HG03280 (cell line): ENCODE results near the gene ATP1A4.

Source experiments
- ATAC-seq: cut with Tn5 transposase; IDR thresholded peaks from one replicate; pipeline ENCODE4 v1.9.1; 2021; ENCODE audit warnings: mild to moderate bottlenecking, moderate library complexity; ENCODE audit not compliant: unreplicated experiment

ATP1A4 gene

DNA sequence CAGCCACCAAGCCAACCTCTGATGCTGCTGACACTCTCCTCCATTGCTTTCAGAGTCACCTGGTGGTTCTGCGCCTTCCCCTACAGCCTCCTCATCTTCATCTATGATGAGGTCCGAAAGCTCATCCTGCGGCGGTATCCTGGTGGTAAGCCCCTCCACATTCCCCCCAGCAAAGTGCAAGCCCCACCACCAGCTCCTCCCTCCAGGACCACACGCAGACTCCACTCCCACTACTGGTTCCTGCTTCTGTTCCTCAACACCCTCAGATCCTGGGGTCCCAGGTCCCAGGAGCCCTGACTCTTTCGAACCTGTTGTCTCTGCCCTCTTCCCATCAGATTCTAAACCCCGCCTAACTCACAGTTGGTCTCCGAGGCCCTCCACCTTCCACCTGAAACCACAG lies 11.6 kb upstream of the ATP1A4 start:
- ATAC-seq: no peak

DNA sequence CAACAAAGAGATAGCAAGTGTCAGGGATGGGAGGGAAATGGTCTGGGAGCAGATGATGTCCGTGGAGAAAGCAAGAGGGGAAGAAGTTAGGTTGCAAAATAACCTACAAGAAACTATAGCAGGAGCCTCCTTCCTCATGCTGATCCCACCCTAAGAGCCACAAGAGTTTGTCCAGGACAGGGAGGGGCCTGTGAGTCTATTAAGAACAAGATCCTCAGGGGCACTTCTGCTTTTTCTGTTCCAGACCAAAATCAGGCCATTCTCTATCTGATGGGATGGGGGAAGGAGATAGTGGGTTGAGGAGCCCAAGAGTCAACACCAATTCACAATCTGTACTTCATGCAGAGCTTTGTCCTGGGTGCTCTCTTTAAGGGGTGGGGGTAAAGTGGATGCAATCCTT lies 7.7 kb upstream of the ATP1A4 start:
- no peak for ATAC-seq

DNA sequence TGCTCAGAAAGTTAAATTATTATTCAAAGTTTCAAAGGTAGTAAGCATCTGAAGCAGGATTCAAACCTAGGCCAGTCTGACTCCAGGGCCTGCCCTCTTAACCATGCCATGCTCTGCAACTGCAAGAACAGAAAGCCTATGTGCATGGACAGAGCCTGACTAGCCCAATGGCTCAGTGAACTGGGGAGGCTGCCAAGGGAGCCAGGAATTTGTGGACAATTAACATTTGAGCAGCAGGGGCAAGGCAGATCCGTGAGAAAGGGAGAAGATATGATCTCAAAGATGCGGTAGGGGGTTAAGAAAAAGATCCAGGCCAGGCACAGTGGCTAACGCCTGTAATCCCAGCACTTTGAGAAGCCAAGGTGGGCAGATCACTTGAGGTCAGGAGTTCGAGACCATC lies 6.5 kb upstream of the ATP1A4 start:
- ATAC-seq: no peak

DNA sequence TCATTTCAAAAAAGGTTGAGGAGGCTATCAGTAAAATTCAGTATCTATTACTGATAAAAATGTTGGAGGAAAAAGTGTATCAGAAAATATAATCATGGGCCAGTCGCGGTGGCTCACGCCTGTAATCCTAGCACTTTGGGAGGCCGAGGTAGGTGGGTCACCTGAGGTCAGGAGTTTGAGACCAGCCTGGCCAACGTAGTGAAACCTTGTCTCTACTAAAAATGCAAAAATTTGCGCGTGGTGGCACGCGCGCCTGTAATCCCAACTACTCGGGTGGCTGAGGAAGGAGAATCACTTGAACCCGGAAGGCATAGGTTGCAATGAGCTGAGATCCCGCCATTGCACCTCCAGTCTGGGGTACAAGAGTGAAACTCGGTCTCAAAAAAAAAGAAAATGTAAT lies 5.3 kb upstream of the ATP1A4 start:
- ATAC-seq: no peak

DNA sequence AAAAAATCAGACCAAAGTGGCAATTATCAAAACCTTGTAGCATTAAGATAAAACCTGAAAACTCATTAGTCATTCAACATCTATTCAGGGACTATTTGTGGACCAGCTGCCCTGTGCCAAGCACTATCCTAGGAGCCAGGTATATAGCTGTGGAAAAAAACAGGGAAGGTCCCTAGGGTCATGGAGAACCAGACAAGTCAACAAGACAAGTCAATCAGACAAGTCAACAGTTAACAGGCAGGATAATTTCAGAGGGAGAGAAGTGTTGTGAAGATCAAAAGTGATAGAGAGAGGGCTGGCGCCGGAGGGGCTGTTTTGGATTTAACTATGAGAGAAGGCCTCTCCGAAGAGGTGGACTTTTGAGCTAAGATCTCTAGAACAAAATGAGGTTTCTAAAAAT lies 3.3 kb upstream of the ATP1A4 start:
- no peak for ATAC-seq

DNA sequence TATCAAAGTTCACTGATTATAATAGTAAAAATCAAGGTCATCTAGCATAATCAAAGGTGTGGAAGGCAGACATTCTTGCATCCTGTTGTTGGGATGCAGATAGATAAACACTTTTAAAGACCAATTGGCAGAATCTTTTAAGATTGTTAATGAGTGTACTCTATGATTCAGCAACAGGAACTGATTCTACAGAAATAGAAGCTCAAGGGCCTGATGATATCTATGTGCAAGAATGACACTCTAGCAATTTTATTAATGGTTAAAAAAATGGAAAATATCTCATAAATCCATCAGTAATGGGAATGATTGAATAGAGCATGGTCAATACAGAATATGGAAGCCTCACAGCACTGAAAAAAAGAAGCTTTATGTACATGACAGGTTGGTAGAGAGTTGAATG lies 2.2 kb upstream of the ATP1A4 start:
- ATAC-seq: no peak

DNA sequence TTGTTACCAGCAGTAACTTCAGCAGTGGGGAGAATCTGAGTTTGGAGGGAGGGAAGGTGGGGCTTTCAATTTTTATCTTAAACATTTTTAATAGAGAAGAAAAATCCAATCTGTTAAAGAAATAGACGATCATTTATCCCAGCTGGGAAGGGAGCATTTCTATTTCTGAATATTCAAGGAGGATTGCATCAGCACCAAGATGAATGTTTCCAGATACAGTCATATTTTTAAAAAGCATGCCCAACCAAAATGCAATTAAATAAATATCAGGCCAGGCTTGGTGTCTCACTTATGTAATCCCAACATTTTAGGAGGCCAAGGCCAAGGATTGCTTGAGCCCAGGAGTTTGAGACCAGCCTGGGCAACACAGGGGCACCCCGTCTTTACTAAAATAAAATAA lies 1.7 kb upstream of the ATP1A4 start:
- ATAC-seq: no peak

DNA sequence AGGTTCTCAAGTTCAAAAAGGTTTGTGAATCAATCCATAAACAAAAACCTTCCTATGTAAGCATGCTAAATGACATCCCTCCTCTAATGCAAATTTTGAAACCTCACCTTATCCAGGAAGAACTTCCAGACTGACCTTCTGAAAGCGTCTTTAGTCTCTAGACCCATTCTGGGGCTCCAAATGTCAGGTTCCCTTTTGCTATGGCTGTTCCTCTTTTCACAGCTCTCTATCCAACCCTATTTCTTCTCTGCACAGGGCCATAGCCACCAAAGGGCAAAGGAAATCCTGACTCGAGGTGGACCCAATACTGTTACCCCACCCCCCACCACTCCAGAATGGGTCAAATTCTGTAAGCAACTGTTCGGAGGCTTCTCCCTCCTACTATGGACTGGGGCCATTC lies 3.4 kb downstream of the ATP1A4 start:
- no peak for ATAC-seq

DNA sequence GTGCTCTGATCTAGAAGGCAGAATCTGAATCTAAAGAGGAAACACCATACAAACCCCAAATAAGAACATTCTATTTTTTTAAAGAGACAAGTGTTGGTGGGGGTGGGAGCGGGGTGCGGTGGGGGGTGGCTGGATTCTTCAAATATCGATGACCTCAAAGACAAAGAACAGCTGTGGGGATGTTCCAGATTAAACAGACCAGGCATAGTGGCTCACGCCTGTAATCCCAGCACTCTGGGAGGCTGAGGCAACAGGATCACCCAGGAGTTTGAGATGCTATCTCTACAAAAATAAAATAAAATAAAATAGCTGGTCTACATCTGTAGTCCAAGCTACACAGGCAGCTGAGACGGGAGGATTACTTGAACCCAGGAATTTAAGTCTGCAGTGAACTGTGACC lies 5.0 kb downstream of the ATP1A4 start:
- ATAC-seq: no peak

DNA sequence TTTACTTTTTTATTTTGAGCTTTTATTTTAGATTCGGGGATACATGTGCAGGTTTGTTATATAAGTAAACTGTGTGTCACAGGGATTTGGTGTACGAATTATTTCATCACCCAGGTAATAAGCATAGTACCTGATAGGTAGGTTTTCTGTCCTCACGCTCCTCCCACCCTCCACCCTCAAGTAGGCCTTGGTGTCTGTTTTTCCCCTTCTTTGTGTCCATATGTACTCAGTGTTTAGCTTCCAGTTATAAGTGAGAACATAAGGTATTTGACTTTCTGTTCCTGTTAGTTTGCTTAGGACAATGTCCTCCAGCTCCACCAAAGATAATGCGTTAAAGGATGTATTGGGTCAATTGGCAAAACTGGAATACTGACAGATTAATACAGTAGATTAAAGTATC lies 5.8 kb downstream of the ATP1A4 start:
- ATAC-seq: no peak

GRCh38 chr1:160158031-160158430 lies 6.6 kb downstream of the ATP1A4 start:
- no peak for ATAC-seq

DNA sequence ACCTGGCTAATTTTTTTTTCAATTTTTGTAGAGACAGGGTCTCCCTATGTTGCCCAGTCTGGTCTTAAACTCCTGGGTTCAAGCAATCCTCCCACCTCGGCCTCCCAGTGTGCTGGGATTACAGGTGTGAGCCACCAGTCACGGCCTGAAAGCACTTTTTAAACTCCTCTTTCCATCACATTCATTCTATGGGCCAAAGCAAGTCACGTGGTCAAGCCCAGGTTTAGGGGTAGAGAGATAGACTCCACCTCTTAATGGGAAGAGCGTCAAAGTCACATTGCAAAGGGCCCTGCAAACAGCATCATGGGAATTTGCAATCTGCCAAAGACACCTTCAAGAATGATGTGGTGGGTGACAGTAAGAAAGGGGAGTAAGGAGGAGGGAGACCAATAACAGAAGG lies 7.1 kb downstream of the ATP1A4 start:
- ATAC-seq: no peak

DNA sequence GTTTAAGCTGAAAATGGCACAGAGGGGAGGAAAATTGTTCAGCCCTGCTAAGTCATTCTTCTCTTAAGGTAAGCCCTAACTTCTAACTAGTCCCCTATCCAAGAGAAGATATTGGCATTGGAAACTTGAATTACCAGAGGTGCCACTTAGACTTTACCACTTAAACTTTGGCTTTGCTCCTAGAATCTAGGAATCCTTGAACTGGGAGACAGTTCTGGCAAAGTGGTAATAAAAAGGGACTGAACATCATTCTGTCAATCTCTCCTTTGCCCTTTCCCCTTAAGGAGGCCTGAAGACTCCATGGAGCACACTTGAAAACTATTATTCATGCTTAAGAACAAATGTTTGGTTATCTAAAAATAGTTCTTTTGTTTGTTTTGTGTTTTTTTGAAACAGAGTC lies 8.4 kb downstream of the ATP1A4 start:
- ATAC-seq: no peak

DNA sequence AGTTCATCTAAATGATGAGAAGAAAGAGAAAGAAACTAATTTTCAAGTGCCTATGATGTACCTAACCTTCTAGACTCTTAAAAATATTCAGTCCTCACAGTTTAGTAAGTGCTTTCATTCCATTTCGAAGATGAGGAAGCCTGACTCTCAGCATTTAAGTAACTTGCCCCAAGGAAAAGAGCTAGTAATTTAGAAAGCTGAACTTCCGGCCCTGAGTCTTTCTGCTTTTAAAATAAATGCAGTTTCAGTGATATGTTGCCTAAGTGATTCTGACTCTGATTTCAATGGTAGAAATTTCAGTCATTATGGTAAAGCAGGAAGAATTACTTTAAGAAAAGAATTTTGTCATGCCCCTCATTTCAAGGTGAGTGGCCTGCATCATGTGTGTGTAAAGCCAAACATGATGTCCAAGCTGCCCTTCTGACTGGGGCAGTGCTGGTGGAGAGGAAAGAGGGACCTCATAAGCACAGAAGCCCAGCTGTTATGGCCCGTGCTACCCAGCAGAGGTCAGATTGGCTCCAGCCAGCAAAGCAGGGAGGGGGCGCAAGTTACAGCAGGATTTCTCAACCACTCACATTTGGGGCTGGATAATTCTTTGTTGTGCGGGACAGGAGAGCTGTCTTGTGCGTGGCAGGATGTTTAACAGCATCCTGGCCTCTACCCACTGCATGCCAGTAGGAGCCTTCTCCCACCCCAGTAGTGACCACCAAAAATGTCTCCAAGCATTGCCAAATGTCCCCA lies 10.7 kb downstream of the ATP1A4 start:
- ATAC-seq: peak; percentile 56

DNA sequence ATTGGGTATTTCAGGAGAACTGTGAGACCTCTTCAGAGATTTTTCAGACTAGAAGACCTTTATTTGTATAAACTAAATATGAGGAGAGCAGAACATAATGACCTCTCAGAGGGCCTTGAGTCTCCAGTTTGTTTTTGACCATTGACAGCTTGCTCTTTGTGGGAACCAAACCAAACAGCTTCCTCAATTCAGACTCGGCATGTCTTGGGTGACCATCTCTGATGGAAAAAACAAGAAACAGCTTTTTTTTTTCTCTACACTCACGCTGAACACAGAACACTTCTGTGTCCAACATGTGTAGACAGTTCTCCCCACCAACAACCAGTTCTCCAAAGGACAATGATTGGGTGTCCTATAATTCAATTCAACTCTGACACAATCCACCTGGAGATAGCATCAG lies 11.5 kb downstream of the ATP1A4 start:
- no peak for ATAC-seq

GRCh38 chr1:160163615-160164014 lies 12.2 kb downstream of the ATP1A4 start:
- no peak for ATAC-seq

- no peak for ATAC-seq
These were observed 12.7 kb downstream of the ATP1A4 start for GRCh38 chr1:160164121-160164520.

DNA sequence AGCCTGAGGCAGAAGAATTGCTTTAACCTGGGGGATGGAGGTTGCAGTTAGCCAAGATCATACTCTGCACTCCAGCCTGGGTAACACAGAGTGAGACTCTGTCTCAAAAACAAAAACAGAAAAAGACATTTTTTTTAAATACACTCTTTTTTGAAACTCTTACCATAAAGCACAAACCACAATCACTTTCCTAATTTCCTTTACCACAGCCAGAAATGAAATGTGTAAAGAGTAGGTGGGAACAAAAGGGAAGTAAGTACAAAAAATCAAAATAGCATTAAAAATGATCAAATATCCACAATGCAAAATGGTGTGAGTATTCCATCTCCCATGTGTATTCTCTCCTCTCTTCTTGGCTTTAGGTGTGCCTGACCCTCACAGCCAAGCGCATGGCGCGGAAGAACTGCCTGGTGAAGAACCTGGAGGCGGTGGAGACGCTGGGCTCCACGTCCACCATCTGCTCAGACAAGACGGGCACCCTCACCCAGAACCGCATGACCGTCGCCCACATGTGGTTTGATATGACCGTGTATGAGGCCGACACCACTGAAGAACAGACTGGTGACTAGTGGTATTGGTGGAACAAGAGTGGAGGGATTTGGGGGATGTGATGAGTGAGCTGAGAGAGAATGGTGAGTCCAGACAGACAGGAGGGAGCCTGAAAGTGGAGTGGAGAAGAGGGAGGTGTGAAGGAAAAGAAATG lies 14.9 kb downstream of the ATP1A4 start:
- ATAC-seq: no peak

GRCh38 chr1:160167056-160167455 lies 15.7 kb downstream of the ATP1A4 start:
- no peak for ATAC-seq

- no peak for ATAC-seq
These were observed 16.2 kb downstream of the ATP1A4 start for GRCh38 chr1:160167580-160167979.

DNA sequence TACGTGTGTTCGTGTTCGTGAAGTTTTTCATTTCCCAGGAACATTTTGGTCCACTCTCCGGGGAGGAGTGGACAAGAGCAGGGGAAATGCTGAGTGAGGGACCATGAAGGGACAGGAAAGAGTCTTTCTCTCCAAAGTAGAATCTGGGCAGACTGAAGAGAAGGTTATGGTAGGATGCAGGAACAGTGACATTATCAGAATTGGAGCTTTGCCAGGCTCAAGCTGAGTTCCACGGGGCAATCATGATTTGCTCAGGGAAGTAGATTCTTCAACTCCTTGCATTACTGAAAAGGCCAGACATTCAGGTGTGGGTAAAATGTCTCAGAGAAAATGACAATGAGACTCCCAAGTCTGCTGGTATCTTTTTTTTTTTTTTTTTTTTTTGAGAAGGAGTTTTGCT lies 16.6 kb downstream of the ATP1A4 start:
- no peak for ATAC-seq

- no peak for ATAC-seq
These were observed 17.4 kb downstream of the ATP1A4 start for GRCh38 chr1:160168609-160169369.
